A549 (cell line): ENCODE results near the gene TRIP10.
"Not testable (repeated sequence)": the region's sequence is repeated elsewhere in the genome, so short reads cannot be mapped to it uniquely, and the experiment has no call there.

Experiments used
- CEBPB ChIP-seq, 2 experiments: fragments of >200 bp in 1 of 2; sonication (Bioruptor Twin) in 1 of 2; formaldehyde crosslinking in 1 of 2; IDR thresholded peaks; 2 replicates each; pipeline ENCODE4 v1.6.1; 2012 to 2016
- EP300 ChIP-seq, 2 experiments: fragments of >200 bp; sonication (Bioruptor Twin); formaldehyde crosslinking; IDR thresholded peaks; 2 replicates in 1 of 2; 3 replicates in 1 of 2; pipeline ENCODE4 v1.6.1; 2016 to 2017
- POLR2A ChIP-seq: IDR thresholded peaks from 2 replicates; pipeline ENCODE4 v1.6.1; 2012; ENCODE audit warnings: mild to moderate bottlenecking, low read length

GRCh38 chr19:6771648-6772027, 32.2 kb downstream of the TRIP10 start:
- not testable (repeated sequence) for TF ChIP-seq EP300 (IDR thresholded peaks at IDR 0.05); CEBPB (IDR thresholded peaks at IDR 0.05); POLR2A
